ENCODE data around the gene PARD3. TPM values are rescaled to one million over a fixed set of nuclear protein-coding genes. Genes with fewer than 3 reads are reported as not detected.
A peak's percentile ranks its signal among the peaks of the same experiment; 100 is the strongest.

The PARD3 gene
- total RNA-seq, 1 donor from 2014 or later = 35.4 TPM

DNA sequence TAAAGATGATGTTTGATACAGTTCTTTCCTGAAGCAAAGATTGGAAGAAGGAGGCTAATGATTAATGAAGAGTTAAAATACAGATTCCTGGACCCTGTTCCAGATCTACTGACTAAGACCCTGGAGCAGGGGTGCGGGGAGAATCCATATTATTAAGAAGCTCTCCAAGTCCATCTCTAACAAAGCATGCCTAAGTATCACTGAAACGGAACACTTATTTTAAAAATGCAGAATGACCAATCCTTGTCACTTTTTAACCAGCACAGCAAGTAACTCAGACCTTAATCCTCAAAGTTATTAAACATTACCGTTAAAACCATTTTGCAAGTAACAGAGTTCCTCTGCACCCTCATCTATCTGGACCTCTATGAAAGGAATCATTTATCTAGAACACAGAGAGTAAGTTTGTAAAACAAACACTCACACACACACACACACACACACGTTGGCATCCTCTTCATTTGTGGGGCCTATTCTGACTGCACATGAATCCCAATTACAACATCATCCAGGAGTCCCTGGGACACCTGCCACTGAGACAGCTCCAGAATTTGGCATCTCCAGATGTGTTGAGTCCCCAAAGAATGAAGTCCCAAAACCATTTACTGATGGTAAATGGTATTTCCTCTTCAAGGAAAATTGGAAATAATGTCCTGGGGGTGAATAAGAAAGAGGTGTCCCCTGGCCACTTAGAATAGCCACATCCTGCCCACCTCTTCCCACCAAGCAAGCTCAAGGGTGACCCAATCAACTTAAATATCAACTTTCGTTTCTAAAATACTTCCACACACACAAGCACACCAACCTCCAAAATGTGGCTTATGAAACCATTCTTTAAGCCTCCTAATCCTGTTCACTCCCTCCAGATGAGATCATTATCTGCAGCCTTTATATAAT lies 117.5 kb downstream of the PARD3 start:
- Histone ChIP-seq H3K79me2 (ENCODE audit: insufficient read depth, low read length) (peaks cover 41% of the 10 kb centered on the region), H3K27ac (ENCODE audit: low read depth, low read length) (no peak overlapping the region), H3K36me3 (ENCODE audit: insufficient read depth, low read length) (no peaks in the 10 kb centered on the region), H2AFZ (ENCODE audit: low read depth, low read length) (no peak overlapping the region), H3K4me1 (ENCODE audit: insufficient read depth, low read length) (peaks cover 40% of the 10 kb centered on the region), H3K27me3 (ENCODE audit: insufficient read depth, low read length) (no peaks in the 10 kb centered on the region), H3K4me3 (ENCODE audit: insufficient read depth, low read depth, low read length) (no peak overlapping the region), H4K20me1 (ENCODE audit: insufficient read depth, low read length) (peaks cover 36% of the 10 kb centered on the region), H3K9me3 (ENCODE audit: insufficient read depth, low read depth, low read length) (no peaks in the 10 kb centered on the region), H3K9ac (ENCODE audit: low read length) (no peak overlapping the region), H3K4me2 (ENCODE audit: low read length) (peak overlapping the region; percentile 54)
- Mint-ChIP-seq H3K4me1 (ENCODE audit: low read depth, unreplicated experiment) (peaks cover 39% of the 10 kb centered on the region), H3K36me3 (ENCODE audit: low read depth, unreplicated experiment) (peaks cover 4% of the 10 kb centered on the region), H3K4me3 (ENCODE audit: unreplicated experiment) (no peak overlapping the region), H3K27me3 (ENCODE audit: low read depth, unreplicated experiment) (no peaks in the 10 kb centered on the region), H3K27ac (ENCODE audit: unreplicated experiment) (no peak overlapping the region), H3K9me3 (ENCODE audit: unreplicated experiment) (no peaks in the 10 kb centered on the region)
- no peak for TF ChIP-seq EZH2 (IDR thresholded peaks at IDR 0.05; ENCODE audit: insufficient read depth, low read length)
- TF ChIP-seq, protein P1, sequence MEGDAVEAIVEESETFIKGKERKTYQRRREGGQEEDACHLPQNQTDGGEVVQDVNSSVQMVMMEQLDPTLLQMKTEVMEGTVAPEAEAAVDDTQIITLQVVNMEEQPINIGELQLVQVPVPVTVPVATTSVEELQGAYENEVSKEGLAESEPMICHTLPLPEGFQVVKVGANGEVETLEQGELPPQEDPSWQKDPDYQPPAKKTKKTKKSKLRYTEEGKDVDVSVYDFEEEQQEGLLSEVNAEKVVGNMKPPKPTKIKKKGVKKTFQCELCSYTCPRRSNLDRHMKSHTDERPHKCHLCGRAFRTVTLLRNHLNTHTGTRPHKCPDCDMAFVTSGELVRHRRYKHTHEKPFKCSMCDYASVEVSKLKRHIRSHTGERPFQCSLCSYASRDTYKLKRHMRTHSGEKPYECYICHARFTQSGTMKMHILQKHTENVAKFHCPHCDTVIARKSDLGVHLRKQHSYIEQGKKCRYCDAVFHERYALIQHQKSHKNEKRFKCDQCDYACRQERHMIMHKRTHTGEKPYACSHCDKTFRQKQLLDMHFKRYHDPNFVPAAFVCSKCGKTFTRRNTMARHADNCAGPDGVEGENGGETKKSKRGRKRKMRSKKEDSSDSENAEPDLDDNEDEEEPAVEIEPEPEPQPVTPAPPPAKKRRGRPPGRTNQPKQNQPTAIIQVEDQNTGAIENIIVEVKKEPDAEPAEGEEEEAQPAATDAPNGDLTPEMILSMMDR (IDR thresholded peaks at IDR 0.05; ENCODE audit: insufficient read depth, low read depth, low read length) = no peak
- FAIRE-seq (peak; percentile 5), DNase-seq (ENCODE audit: low read depth) (peak; percentile 25)

DNA sequence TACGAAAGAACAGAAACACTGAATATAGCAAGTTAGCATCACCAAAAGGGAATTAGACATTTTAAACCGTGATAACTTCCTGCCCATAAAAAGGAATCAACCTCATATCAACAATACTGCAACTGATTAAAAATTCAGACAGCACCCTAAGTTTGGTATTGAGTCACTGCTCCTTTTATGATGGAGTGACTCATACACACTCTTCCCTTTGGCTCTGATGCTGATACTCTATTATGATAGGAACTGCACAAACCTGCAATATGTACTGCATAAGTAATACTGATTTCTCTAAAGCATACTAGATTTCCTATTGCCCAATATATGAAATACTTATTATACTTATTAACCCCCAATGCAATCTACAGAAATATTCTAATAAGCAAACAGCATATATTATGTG lies 118.7 kb downstream of the PARD3 start:
- H3K27ac Mint-ChIP-seq (ENCODE audit: unreplicated experiment) = no peak overlapping the region
- Histone ChIP-seq H3K27ac (ENCODE audit: low read depth, low read length) (peak overlapping the region; percentile 10), H3K36me3 (ENCODE audit: insufficient read depth, low read length) (no peaks in the 10 kb centered on the region), H3K79me2 (ENCODE audit: insufficient read depth, low read length) (peaks cover 36% of the 10 kb centered on the region), H3K4me2 (ENCODE audit: low read length) (peak overlapping the region; percentile 40), H3K9ac (ENCODE audit: low read length) (no peak overlapping the region), H2AFZ (ENCODE audit: low read depth, low read length) (no peak overlapping the region), H3K4me3 (ENCODE audit: insufficient read depth, low read depth, low read length) (no peak overlapping the region), H3K4me1 (ENCODE audit: insufficient read depth, low read length) (peaks cover 40% of the 10 kb centered on the region), H3K9me3 (ENCODE audit: insufficient read depth, low read depth, low read length) (no peaks in the 10 kb centered on the region), H4K20me1 (ENCODE audit: insufficient read depth, low read length) (peaks cover 32% of the 10 kb centered on the region), H3K27me3 (ENCODE audit: insufficient read depth, low read length) (no peaks in the 10 kb centered on the region)
- FAIRE-seq (no peak), DNase-seq (ENCODE audit: low read depth) (peak; percentile 80)
- peaks cover 6% of the 10 kb centered on the region for H3K36me3 Mint-ChIP-seq (ENCODE audit: low read depth, unreplicated experiment)
- no peaks in the 10 kb centered on the region for H3K27me3 Mint-ChIP-seq (ENCODE audit: low read depth, unreplicated experiment)
- H3K9me3 Mint-ChIP-seq (ENCODE audit: unreplicated experiment) = peaks cover 1% of the 10 kb centered on the region
- peaks cover 36% of the 10 kb centered on the region for H3K4me1 Mint-ChIP-seq (ENCODE audit: low read depth, unreplicated experiment)
- TF ChIP-seq, protein P1 (IDR thresholded peaks at IDR 0.05; ENCODE audit: insufficient read depth, low read depth, low read length) = no peak
- no peak for TF ChIP-seq EZH2 (IDR thresholded peaks at IDR 0.05; ENCODE audit: insufficient read depth, low read length)
- H3K4me3 Mint-ChIP-seq (ENCODE audit: unreplicated experiment) = peak overlapping the region; percentile 34

All from astrocyte (in vitro differentiated cells and primary cell).